Subcutaneous abdominal adipose tissue (tissue), 5 donors: ENCODE results near the gene XG.
"Not testable (repeated sequence)": the region's sequence is repeated elsewhere in the genome, so short reads cannot be mapped to it uniquely, and the experiment has no call there.

ENCODE experiments used
- H3K27ac ChIP-seq: one replicate; pipeline ENCODE4 v1.7.0; 2013; ENCODE audit warnings: low read depth, mild to moderate bottlenecking, inconsistent platforms, low read length, moderate library complexity
- H3K27me3 ChIP-seq, 5 donors: one replicate each; pipeline ENCODE4 v1.7.0; 2013; ENCODE audit warnings: low read length in 5 of 5, inconsistent platforms in 1 of 5; ENCODE audit not compliant: control insufficient read depth in 5 of 5, insufficient read depth in 4 of 5
- H3K36me3 ChIP-seq, 5 donors: one replicate each; pipeline ENCODE4 v1.7.0; 2013; ENCODE audit warnings: low read length in 5 of 5; ENCODE audit not compliant: control insufficient read depth in 5 of 5, insufficient read depth in 5 of 5
- H3K4me1 ChIP-seq, 5 donors: one replicate each; pipeline ENCODE4 v1.7.0; 2013; ENCODE audit warnings: low read length in 5 of 5, mild to moderate bottlenecking in 3 of 5, moderate library complexity in 1 of 5; ENCODE audit not compliant: control insufficient read depth in 5 of 5, insufficient read depth in 5 of 5
- H3K4me3 ChIP-seq, 5 donors: one replicate each; pipeline ENCODE4 v1.7.0; 2013; ENCODE audit warnings: low read length in 5 of 5, low read depth in 1 of 5
- H3K9ac ChIP-seq, 5 donors: one replicate each; pipeline ENCODE4 v1.7.0; 2013; ENCODE audit warnings: low read length in 5 of 5, mild to moderate bottlenecking in 4 of 5, moderate library complexity in 3 of 5
- H3K9me3 ChIP-seq, 5 donors: one replicate each; pipeline ENCODE4 v1.7.0; 2013; ENCODE audit warnings: low read length in 5 of 5; ENCODE audit not compliant: control insufficient read depth in 5 of 5
- donor health status: healthy.
- donor health status: healthy.
- donor health status: healthy.
- donor health status: healthy.
- donor health status: healthy.

XG gene

GRCh38 chrX:2788980-2789379 lies 37.1 kb downstream of the XG start:
- no peaks in the 10 kb centered on the region for H3K36me3 ChIP-seq
- no peaks in the 10 kb centered on the region for H3K9me3 ChIP-seq
- peaks cover 0 to 7% (median 6%) of the 10 kb centered on the region in 5 donors for H3K27me3 ChIP-seq
- peaks cover under 1 to 3% (median under 1%) of the 10 kb centered on the region in 5 donors for H3K4me1 ChIP-seq
- H3K27ac ChIP-seq: no peak overlapping the region
- no peak overlapping the region for H3K4me3 ChIP-seq
- H3K9ac ChIP-seq: no peak overlapping the region

DNA sequence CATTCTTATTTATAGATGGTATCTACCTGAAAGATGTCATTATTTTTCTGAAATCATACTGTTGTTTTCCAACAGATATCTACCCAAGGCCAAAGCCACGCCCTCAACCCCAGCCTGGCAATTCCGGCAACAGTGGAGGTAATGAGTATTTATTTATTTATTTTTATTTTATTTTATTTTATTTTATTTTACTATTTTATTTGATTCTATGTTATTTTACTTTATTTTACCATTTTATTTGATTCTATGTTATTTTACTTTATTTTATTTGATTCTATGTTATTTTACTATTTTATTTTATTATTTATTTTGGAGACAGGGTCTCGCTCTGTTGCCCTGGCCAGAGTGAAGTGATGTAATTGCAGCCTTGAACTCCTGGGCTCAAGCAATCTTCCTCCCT lies 37.7 kb downstream of the XG start:
- no peak overlapping the region for H3K9ac ChIP-seq
- peaks cover 0 to 9% (median 6%) of the 10 kb centered on the region in 5 donors for H3K27me3 ChIP-seq
- H3K4me1 ChIP-seq: no peaks in the 10 kb centered on the region

GRCh38 chrX:2793752-2794151 lies 41.9 kb downstream of the XG start:
- Histone ChIP-seq H3K9ac (no peak overlapping the region), H3K4me3 (no peak overlapping the region), H3K27ac (no peak overlapping the region), H3K36me3 (no peaks in the 10 kb centered on the region), H3K27me3 (peaks cover 0 to 9% (median 4%) of the 10 kb centered on the region in 5 donors), H3K9me3 (no peaks in the 10 kb centered on the region), H3K4me1 (no peaks in the 10 kb centered on the region)

More for the DNA sequence above, 37.7 kb downstream of the XG start:
- no peak overlapping the region for H3K4me3 ChIP-seq
- H3K27ac ChIP-seq: no peak overlapping the region
- no peaks in the 10 kb centered on the region for H3K36me3 ChIP-seq
- H3K9me3 ChIP-seq: no peaks in the 10 kb centered on the region

- Histone ChIP-seq H3K36me3 (no peaks in the 10 kb centered on the region), H3K27ac (no peak overlapping the region), H3K9ac (no peak overlapping the region), H3K27me3 (peaks cover 0 to 9% (median 4%) of the 10 kb centered on the region in 5 donors), H3K4me3 (no peak overlapping the region), H3K4me1 (no peaks in the 10 kb centered on the region), H3K9me3 (no peaks in the 10 kb centered on the region)
Measured at GRCh38 chrX:2794336-2794735, 42.5 kb downstream of the XG start.

DNA sequence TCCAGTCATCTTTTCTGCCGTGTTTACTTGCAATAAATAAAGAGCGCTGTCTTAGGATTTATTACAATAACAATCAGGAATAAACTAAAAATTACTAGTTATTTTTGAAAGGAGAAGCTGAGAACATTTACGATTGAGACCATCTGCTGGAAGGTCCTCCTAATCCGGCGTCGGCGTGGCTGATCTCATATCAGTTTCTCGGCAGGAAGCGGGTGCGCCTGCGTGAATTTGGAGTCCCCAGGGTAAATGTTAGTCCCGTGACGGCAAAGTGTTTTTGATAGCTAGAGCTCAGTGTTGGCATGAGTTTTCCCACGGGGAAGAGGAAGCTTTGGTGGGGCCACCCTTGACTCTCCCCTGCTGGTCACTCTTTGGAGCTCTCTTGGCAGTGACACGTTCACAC lies 45.0 kb downstream of the XG start:
- H3K27me3 ChIP-seq, H3K9me3 ChIP-seq, H3K9ac ChIP-seq, H3K4me1 ChIP-seq, H3K27ac ChIP-seq, H3K4me3 ChIP-seq, H3K36me3 ChIP-seq: not testable (repeated sequence)

DNA sequence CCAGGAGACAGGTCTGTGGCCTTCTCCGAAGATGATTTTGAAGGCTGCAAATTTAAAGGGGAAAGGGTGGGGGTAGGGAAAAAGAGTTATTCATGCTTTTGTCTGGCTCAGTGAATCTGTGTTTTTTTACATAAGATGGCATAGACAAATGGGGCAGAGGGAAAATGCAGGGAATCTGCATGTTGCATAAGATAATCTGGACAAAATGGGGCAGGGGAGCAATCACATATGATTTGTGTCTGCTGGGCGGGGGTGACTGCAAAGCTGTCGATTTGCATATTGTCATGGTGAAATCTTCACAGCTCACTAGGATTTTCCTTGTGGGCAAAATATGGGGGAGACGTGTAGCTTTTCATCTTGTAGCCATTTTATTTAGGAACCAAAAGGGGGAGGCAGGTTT lies 47.5 kb downstream of the XG start:
- Histone ChIP-seq H3K4me3 (no peak overlapping the region), H3K27ac (no peak overlapping the region), H3K9me3 (no peaks in the 10 kb centered on the region), H3K4me1 (peaks cover 0 to under 1% (median 0%) of the 10 kb centered on the region in 5 donors), H3K27me3 (peaks cover 0 to 2% (median 0%) of the 10 kb centered on the region in 5 donors), H3K9ac (no peak overlapping the region), H3K36me3 (no peaks in the 10 kb centered on the region)

GRCh38 chrX:2799980-2800379 lies 48.1 kb downstream of the XG start:
- H3K36me3 ChIP-seq, H3K9ac ChIP-seq, H3K27me3 ChIP-seq, H3K4me3 ChIP-seq, H3K4me1 ChIP-seq, H3K27ac ChIP-seq, H3K9me3 ChIP-seq: not testable (repeated sequence)

- no peaks in the 10 kb centered on the region for H3K9me3 ChIP-seq
- no peak overlapping the region for H3K27ac ChIP-seq
- no peak overlapping the region for H3K4me3 ChIP-seq
- no peak overlapping the region for H3K9ac ChIP-seq
- peaks cover 0 to 7% (median 6%) of the 10 kb centered on the region in 5 donors for H3K4me1 ChIP-seq
- no peaks in the 10 kb centered on the region for H3K36me3 ChIP-seq
- H3K27me3 ChIP-seq: no peaks in the 10 kb centered on the region
Measured at GRCh38 chrX:2801223-2801622, 49.4 kb downstream of the XG start.

DNA sequence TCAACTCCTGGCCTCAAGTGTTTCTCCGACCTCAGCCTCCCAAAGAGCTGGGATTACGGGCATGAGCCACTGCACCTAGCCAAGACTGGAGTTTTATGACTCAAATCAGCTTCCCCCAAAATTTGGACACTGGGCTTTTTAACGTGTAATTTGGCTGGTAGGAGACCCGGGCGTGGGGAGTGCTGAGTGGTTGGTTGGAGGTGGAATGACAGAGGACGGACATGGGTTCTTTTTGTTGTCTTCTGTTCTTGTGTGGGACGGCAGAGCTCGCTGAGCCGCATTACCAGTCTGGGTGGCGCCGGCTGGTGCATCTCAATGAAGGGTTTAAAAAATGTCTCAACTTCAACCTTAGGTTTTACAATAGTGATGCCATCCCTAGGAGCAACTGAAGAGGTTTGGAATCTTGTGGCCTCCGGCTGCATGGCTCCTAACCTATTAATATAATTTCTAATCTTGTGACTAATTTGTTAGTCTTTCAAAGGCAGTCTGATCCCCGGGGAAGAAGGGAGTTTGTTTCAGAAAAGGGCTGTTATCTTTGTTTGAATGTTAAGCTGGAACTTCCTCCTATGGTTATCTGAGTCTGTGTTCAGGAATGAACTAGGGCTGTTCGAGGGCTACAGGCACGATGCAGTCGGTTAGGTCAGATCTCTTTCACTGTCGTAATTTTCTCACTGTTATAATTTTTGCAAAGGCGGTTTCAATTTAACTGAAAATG lies 50.7 kb downstream of the XG start:
- H3K36me3 ChIP-seq, H3K9ac ChIP-seq, H3K4me3 ChIP-seq, H3K9me3 ChIP-seq, H3K27me3 ChIP-seq, H3K4me1 ChIP-seq, H3K27ac ChIP-seq: not testable (repeated sequence)

DNA sequence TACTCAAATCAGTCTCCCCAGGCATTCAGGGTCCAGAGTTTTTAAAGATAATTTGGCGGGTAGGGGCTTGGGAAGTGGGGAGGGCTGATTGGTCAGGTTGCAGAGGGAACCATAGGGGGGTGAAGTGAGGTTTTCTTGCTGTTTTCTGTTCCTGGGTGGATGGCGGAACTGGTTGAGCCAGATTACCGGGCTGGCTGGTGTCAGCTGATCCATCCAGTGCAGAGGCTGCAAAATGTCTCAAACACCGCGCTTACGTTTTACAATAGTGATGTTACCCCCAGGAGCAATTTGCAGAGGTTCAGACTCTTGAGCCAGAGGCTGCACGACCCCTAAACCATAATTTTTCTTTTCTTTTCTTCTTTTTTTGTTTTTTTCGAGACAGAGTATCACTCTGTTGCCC lies 51.6 kb downstream of the XG start:
- H3K27me3 ChIP-seq, H3K9me3 ChIP-seq, H3K4me3 ChIP-seq, H3K9ac ChIP-seq, H3K36me3 ChIP-seq, H3K27ac ChIP-seq, H3K4me1 ChIP-seq: not testable (repeated sequence)
